Motor neuron (in vitro differentiated cells): ENCODE data around the gene RPS17. TPM values are rescaled to one million over a fixed set of nuclear protein-coding genes. Genes with fewer than 3 reads are reported as not detected.
"Not testable (repeated sequence)": the region's sequence is repeated elsewhere in the genome, so short reads cannot be mapped to it uniquely, and the experiment has no call there.

Source experiments
- ATAC-seq, 8 experiments: fragments of 200-7000 bp; cut with Tn5 transposase; replicated peaks in 6 of 8; 2 replicates each; pipeline ENCODE4 v1.8.0; 2021; ENCODE audit warnings: mild to moderate bottlenecking in 8 of 8, moderate library complexity in 8 of 8
- H3K27ac ChIP-seq, 2 donors: fragments of 250-450 bp; sonication (Bioruptor Pico); 2 replicates each; pipeline ENCODE4 v1.9.0; 2021; ENCODE audit warnings: antibody characterized with exemption in 2 of 2, mild to moderate bottlenecking in 2 of 2, moderate library complexity in 1 of 2
- H3K4me1 ChIP-seq, 2 donors: fragments of 250-450 bp; sonication (Bioruptor Pico); replicated peaks in 1 of 2; 2 replicates each; pipeline ENCODE4 v1.6.1; 2021; ENCODE audit warnings: antibody characterized with exemption in 2 of 2, mild to moderate bottlenecking in 2 of 2, moderate library complexity in 1 of 2
- H3K4me3 ChIP-seq, 5 donors: fragments of 250-450 bp; sonication (Bioruptor Pico); 2 replicates each; pipeline ENCODE4 v1.9.0; 2021; ENCODE audit warnings: antibody characterized with exemption in 5 of 5, mild to moderate bottlenecking in 5 of 5, moderate library complexity in 4 of 5
- WGBS, 10 experiments: fragments of 450-650 bp; shearing (Covaris generic); methylation state at CpG; one replicate each; pipeline ENCODE4 v1.0.0; 2022; 5-methylcytosine and 5-hydroxymethylcytosine counted together
- in situ Hi-C, 9 experiments: fragments of 400-800 bp; cut with MboI; loops; one replicate each; pipeline ENCODE4 v1.15.0; 2021; ENCODE audit warnings: low sequenced_read_pairs in 9 of 9, low pct_unique_long_range_greater_than_20kb in 2 of 9; ENCODE audit not compliant: unreplicated experiment in 9 of 9
- total RNA-seq, 8 experiments: library from RNA; unstranded; fragments of 300-600 nt; gene quantifications; 2 replicates each; pipeline versions ENCODE4 v1.2.3 to v1.2.4, GENCODE V29; 2022

RPS17 gene
- total RNA-seq, 8 experiments from 2014 or later: 3,134 to 7,614 (median 5,651) TPM

GRCh38 chr15:82488250-82488649, 52.0 kb downstream of the RPS17 start:
- H3K4me3 ChIP-seq, H3K27ac ChIP-seq, in situ Hi-C loops, H3K4me1 ChIP-seq, ATAC-seq: not testable (repeated sequence)
- WGBS, 10 experiments: no CpG with 5 or more reads among the region's 4 CpGs

- in situ Hi-C loops, H3K27ac ChIP-seq, H3K4me1 ChIP-seq, ATAC-seq, H3K4me3 ChIP-seq: not testable (repeated sequence)
- 35 to 83% (median 57%) methylated on average over 1 to 2 of the region's 7 CpGs; no CpG with 5 or more reads in 7 of the 10 experiments for WGBS, 10 experiments
These were observed 53.2 kb downstream of the RPS17 start for GRCh38 chr15:82487045-82487444.

Other genes starting within 250 kb of the RPS17 start
- 1 to 10 TPM in 6 of 8 experiments, under 1 TPM in 1, not detected in 1; 0.41 to 3.0 (median 1.3) TPM for gene GOLGA6L10, start 191.0 kb downstream of the RPS17 start, total RNA-seq
- 10 to 100 TPM in 1 of 8 experiments, 1 to 10 TPM in 7; 1.7 to 10.7 (median 7.8) TPM for gene GOLGA6L9, start 110.6 kb downstream of the RPS17 start, total RNA-seq
- 10 to 100 TPM in 3 of 8 experiments, 1 to 10 TPM in 4, under 1 TPM in 1; 0.70 to 16.4 (median 7.3) TPM for gene CPEB1, start 106.9 kb upstream of the RPS17 start, total RNA-seq
- 10 to 100 TPM in 5 of 8 experiments, 1 to 10 TPM in 3; 1.2 to 41.8 (median 22.1) TPM for gene AP3B2, start 169.4 kb upstream of the RPS17 start, total RNA-seq